ENCODE data around the gene BDP1.
"Not testable (repeated sequence)": the region's sequence is repeated elsewhere in the genome, so short reads cannot be mapped to it uniquely, and the experiment has no call there.

Gene BDP1

DNA sequence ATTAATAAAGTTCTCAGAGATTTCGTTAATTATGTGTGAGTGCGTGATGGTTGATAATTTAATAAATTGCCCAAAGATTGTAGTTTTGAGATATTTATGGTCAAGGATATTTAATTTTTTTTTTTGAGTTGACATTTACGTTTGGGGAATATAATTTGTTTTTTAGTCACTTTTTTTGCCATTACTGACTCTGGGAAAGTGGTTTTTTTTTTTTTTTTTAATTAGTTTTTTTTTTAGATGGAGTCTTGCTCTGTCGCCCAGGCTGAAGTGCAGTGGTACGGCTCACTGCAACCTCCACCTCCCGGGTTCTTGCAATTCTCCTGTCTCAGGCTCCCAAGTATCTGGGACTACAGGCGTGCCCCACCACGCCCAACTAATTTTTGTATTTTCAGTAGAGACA is 1.7 kb downstream of the BDP1 start:
- DNase-seq (ENCODE audit: low read depth, low spot score): no peak

DNA sequence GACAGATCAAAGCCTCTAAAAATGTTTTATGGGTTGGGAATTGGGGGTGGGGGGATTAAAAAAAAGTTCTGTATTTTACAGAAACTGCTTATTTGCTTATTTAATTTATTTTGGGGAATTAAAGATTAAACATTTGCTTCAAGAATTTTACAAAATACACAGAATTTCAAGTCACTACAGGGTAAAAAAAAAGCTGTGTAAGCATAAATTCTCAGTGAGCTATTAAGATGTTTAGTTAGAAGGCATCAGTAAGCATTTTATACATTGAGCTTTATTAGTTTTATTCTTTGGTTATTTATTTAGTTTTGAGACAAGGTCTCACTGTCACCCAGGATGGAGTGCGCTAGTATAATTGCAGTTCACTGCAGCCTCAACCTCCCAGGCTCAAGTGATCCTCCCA is 5.2 kb downstream of the BDP1 start:
- DNase-seq (ENCODE audit: low read depth, low spot score): no peak

DNA sequence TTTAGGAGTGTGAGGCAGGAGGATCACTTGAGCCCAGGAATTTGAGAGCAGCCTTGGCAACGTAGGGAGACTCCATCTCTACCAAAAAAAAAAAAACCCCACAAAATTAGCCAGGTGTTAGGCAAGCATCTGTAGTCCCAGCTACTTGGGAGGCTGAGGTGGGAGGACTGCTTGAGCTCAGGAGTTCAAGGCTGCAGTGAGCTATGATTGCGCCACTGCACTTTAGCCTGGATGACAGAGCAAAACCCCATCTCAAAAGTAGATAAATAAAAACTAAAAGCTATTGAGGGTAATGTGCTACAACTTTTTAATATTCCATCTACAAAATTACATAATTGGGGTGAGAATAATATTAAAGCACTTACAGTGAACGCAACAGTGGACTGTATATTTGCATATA is 5.9 kb downstream of the BDP1 start:
- no peak for DNase-seq (ENCODE audit: low read depth, low spot score)

DNA sequence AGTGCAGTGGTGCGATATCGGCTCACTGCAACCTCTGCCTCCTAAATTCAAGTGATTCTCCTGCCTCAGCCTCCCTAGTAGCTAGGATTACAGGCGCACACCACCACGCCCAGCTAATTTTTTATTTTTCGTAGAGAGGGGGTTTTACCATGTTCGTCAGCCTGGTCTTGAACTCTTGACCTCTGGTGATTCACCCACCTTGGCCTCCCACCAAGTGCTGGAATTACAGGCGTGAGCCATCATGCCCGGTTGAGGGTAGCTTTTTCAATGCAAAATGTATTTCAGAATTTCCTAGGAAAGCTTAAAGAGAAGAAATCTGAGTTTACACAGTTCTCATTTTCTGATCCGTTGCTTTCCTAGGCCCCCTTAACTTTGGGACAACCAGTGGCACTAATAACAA is 15.7 kb downstream of the BDP1 start:
- no peak for DNase-seq (ENCODE audit: low read depth, low spot score)

DNA sequence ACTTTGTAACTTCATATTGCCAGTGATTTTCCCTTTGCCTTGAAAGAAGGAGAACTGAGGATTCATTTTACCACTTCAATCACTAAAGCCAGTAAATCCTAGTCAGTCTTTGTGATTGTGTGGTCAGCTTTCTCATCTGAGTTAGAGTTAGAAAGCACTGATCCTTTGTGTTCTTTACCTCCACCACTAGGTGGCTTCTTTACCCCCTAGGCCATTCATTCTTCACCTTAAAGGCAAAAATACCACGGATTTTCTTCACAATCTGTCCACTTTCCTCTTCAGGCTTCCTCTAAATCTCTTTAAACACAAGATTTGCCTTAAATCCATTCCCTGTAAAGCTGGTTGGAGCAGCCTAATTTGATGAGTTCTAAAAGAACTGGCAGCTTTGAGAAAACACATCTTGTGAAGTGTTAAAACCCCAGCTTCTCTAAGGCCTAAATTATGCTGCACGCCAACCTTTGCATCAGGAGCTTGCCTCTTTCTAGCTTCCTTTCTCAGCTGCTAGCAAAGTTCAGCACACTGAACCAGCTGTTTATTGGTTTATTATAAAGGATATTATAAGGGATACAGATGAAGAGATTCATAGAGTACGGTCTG is 20.4 kb downstream of the BDP1 start:
- no peak for DNase-seq (ENCODE audit: low read depth, low spot score)

DNA sequence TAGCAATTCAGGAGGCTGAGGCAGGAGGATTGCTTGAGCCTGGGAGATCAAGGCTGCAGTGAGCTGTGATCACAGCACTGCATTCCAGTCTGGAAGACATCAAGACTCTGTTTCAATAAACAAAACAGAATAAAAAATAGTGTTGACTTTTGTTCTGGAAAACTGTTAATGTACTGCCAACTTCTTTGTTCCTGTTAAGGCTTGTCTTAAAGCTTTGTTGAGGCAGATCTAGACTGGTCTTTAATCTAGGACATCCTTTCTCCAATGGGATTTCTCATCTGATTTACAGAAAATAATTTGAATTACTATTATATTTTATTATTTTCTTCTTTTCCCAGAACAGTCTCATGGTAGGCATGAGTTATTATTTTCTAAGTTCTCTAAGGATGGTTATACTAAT is 26.0 kb downstream of the BDP1 start:
- no peak for DNase-seq (ENCODE audit: low read depth, low spot score)

DNA sequence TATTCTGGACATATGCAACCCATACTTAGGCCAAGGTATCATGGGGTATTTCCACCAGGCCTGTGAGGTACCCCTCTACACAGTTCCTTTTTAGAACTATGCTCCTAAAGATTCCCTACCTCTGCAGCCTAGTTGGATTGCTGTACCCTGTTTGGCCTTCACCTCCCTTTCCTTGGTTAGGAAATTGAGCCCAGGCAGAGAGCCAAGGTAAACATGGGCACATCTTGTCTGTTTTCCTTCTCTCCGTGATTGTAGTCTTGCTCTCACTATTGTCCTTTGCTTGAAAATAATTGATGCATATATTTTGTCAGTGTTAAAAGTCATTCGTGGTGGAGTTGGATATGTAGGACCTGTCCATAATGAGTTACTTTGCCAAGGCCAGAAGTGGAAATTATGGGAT is 26.7 kb downstream of the BDP1 start:
- peak; percentile 61 for DNase-seq (ENCODE audit: low read depth, low spot score)

DNA sequence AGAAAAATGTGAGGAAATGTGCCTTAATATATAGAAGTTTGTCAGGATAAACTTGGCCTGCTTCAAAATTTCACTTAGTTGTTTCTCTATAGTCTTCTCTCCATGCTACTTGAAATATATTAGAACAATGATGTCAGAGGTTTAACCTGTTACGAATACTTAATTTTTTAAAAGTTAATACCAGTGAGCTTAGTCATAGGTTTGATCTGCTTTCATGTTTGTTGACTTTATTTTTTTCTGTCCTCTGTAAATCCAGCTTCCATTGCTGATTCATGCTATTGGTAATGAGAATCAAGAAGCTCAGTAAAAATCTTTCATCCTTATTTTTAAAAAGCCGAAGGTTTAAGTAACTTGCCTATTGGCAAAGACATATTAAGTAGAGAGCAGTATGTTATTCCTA is 27.9 kb downstream of the BDP1 start:
- DNase-seq (ENCODE audit: low read depth, low spot score): peak; percentile 31

DNA sequence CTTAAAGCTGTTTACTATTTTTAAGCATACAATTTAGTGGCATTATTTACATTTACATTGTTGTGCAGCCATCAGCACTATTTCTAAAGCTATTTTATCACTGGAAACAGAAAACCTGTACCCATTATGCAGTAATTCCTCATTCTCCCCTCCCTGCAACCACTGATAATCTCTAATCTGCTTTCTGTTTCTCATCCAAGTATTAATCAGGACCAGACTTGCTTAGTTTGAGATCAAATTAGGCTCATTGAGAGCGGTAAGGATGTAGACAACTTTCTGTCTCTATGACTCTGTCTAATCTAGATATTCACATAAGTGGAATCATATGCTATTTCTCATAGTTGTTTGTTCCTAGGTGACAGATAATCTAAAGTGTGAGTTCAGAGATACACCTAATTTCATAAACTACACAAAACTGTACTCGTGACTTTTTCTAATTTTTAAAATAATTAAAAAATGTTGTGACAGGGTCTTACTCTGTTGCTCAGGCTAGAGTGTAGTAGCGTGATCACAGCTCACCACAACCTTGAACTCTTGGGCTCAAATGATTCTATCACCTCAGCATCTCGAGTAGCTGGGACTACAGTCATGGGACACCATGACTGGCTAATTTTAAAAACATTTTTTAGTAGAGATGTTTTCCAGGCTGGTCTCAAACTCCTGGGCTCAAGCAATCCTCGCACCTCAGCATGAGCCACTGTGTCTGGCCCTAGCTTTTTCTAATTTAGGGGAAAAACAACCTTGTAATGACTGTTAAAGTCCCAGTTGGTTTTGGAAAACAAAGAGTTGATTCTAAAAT is 37.6 kb downstream of the BDP1 start:
- no peak for DNase-seq (ENCODE audit: low read depth, low spot score)

DNA sequence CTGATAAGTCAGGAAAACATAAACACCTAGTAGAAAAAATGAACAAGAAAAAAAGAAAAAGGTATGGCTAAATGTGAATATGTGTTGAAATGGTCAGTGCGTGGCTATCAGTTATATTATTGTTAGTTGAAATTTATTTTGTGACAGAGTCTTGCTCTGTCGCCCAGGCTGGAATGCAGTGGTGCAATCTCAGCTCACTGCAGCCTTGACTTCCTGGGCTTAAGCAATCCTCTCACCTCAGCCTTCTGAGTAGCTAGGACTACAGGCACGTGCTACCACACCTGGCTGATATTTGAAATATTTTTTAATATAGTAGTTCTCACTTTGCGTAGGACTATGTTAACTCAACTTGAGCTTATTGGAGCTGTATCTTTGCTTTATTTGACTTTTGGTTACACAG is 38.8 kb downstream of the BDP1 start:
- not testable (repeated sequence) for DNase-seq (ENCODE audit: low read depth, low spot score)

DNA sequence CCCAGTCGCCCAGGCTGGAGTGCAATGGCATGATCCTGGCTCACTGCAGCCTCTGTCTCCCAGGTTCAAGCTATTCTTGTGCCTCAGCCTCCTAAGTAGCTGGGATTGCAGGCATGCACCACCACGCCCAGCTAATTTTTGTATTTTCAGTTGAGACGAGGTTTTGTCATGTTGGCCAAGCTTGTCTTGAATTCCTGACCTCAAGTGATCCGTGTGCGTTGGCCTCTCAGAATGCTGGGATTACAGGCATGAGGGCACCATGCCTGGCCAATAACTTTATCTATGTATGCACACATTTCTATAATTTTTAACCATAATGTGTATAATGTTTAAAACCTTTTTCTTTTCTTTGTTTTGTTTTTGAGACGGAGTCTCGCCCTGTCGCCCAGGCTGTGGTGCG is 43.3 kb downstream of the BDP1 start:
- not testable (repeated sequence) for DNase-seq (ENCODE audit: low read depth, low spot score)

DNA sequence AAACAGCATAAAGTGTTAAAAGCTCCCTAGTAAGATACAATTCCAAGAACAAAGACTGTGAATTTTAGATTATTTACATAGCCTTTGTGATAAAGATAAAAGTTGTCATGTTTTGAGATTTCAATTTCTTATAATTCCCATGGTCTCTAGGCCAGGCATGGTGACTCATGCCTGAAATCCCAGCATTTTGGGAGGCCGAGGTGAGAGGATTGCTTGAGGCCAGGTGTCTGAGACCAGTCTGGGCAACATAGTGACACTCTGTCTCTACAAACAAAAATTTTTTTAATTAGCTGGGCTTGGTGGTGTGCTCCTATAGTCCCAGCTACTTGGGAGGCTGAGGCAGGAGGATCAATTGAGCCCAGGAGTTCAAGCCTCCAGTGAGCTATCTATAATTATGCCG is 48.1 kb downstream of the BDP1 start:
- no peak for DNase-seq (ENCODE audit: low read depth, low spot score)

DNA sequence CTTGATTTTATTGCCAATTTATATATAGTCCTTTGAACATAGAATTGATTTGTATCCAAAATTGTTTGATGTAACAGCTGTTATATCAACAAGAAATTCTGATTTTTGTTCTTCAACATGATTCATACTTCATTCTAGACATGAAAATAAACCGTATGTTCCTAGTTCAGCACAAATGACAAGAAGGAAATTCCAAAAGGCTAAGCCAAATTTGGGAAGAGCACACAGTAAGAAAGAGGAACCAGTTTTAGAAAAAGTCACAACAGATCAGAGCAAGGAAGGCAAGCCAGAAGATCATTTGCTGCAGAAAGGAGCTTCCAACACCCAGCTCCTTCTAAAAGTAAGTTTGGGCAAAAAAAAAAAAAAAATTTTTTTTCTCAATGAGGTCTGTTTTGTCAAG is 66.7 kb downstream of the BDP1 start:
- no peak for DNase-seq (ENCODE audit: low read depth, low spot score)

DNA sequence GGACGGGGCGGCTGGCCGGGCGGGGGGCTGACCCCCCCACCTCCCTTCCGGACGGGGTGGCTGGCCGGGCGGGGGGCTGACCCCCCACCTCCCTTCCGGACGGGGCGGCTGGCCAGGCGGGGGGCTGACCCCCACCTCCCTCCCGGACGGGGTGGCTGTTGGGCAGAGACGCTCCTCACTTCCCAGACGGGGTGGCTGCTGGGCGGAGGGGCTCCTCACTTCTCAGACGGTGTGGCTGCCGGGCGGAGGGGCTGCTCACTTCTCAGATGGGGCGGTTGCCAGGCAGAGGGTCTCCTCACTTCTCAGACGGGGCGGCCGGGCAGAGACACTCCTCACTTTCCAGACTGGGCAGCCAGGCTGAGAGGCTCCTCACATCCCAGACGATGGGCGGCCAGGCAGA is 70.2 kb downstream of the BDP1 start:
- not testable (repeated sequence) for DNase-seq (ENCODE audit: low read depth, low spot score)

DNA sequence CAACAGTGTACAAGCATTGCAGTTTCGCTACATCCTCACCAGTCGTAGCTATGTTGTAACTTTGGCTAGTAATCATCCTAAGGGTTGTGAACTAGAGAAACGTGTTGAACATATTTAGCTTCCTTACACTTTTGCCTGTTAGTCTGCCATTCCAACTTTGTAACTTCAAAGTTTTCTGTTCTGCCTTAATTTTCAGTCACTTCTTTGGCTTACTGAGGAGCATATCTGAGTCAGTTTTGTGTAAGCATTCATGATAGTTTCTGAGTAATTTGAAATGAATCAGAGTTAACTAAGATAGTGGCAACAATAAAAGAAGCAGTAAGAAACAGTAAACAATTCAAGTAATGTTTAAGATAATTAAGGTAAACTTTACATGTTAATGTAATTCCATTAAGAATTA is 72.8 kb downstream of the BDP1 start:
- DNase-seq (ENCODE audit: low read depth, low spot score): no peak

DNA sequence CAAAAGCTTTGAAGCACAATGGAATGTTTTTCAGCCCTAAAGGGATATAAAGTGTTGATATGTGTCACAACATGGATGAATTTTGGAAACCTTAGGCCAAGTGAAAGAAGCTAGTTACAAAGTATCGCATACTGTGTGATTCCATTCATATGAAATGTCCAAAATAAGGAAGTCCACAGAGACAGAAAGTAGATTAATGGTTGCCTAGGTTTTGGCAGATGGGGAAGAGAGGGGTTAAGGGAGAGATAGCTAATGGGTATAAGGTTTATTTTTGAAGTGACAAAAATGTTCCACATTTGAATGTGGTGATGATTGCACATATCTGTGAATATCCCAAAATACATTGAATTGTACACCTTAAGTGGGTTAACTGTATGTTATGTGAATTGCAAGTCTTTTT is 74.2 kb downstream of the BDP1 start:
- no peak for DNase-seq (ENCODE audit: low read depth, low spot score)

DNA sequence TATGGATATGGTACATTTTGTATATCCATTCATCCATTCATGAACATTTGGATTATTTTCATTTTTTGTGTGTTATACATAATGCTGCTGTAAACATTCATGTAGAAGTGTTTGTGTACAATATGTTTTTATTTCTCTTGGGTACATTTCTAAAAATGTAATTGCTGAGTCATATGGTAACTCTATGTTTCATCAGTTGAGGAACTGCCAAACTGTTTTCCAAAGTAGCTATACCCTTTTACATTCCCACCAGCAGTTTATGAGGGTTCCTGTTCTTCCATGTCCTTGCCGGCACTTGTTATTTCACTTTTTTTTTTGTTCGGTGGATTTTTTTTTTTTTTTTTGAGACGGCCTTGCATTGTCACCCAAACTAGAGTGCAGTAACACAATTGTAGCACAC is 77.7 kb downstream of the BDP1 start:
- DNase-seq (ENCODE audit: low read depth, low spot score): no peak

DNA sequence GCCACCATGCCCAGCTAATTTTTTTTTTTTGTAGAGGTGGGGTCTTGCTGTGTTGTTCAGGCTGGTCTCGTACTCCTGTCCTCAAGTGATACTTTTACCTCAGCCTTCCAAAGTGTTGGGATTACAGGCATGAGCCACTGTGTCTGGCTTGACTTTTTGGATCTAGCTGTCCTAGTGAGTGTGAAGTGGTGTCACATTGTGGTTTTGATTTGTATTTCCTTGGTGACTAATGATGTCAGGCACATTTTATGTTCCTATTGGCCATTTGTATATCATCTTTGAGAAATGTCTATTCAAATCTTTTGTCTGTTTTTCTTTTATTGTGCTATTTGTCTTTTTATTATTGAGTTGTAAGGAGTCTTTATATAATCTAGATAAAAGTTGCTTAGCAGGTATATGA is 78.2 kb downstream of the BDP1 start:
- no peak for DNase-seq (ENCODE audit: low read depth, low spot score)

DNA sequence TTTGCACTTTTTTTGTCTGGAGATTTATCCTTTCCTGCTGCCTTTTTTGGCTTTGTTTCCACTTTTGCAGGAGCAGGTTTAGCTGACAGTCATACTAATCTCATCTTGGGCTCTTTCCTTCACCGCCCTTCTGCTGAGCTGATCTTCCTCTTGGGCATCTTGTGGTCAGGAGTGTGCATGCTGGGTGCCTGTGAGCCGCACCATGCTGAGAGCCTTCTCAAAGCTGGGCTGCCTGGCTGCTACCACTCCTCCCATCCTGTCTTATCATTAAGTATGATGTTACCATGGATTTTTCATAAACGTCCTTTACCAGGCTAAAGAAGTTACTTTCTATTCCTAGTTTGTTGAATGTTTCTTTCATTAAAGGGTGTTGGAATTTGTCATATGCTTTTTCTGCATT is 82.2 kb downstream of the BDP1 start:
- peak; percentile 40 for DNase-seq (ENCODE audit: low read depth, low spot score)

DNA sequence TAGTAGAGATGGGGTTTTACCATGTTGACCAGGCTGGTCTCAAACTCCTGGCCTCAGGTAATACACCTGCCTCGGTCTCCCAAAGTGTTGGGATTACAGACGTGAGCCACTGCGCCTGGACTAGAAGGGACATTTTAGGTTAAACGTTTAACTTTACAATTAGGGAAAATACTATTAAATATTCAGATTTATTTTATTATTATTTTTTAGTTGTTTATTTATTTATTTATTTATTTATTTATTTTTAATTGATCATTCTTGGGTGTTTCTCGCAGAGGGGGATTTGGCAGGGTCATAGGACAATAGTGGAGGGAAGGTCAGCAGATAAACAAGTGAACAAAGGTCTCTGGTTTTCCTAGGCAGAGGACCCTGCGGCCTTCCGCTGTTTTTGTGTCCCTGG is 95.4 kb downstream of the BDP1 start:
- not testable (repeated sequence) for DNase-seq (ENCODE audit: low read depth, low spot score)

DNA sequence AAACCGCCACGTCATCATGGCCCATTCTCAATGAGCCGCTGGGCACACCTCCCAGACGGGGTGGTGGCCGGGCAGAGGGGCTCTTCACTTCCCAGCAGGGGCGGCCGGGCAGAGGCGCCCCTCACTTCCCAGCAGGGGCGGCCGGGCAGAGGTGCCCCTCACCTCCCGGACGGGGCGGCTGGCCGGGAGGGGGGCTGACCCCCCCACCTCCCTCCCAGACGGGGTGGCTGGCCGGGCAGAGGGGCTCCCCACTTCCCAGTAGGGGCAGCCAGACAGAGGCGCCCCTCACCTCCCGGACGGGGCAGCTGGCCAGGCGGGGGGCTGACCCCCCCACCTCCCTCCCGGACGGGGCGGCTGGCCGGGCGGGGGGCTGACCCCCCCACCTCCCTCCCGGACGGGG is 96.1 kb downstream of the BDP1 start:
- DNase-seq (ENCODE audit: low read depth, low spot score): not testable (repeated sequence)

DNA sequence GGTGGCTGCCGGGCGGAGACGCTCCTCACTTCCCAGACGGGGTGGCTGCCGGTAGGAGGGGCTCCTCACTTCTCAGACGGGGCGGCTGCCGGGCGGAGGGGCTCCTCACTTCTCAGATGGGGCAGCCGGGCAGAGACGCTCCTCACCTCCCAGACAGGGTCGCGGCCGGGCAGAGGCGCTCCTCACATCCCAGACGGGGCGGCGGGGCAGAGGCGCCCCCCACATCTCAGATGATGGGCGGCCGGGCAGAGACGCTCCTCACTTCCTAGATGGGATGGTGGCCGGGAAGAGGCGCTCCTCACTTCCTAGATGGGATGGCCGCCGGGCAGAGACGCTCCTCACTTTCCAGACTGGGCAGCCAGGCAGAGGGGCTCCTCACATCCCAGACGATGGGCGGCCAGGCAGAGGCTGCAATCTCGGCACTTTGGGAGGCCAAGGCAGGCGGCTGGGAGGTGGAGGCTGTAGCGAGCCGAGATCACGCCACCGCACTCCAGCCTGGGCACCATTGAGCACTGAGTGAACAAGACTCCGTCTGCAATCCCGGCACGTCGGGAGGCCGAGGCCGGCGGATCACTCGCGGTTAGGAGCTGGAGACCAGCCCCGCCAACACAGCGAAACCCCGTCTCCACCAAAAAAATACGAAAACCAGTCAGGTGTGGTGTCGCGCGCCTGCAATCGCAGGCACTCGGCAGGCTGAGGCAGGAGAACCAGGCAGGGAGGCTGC is 96.7 kb downstream of the BDP1 start:
- DNase-seq (ENCODE audit: low read depth, low spot score): not testable (repeated sequence)

DNA sequence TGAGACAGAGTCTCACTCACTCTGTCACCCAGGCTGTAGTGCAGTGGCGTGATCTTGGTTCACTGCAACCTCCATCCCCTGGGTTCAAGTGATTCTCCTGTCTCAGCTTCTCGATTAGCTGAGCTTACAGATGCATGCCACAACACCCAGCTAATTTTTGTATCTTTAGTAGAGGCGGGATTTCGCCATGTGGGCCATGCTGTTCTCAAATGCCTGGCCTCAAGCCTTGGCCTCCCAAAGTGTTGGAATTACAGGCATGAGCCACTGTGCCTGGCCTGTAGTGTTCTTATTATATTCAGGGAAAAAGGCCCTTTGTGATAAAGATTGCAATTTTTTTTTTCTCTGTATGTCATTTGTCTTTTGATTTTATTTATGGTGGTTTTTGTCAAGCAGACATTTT is 107.7 kb downstream of the BDP1 start:
- no peak for DNase-seq (ENCODE audit: low read depth, low spot score)

All from smooth muscle cell of the brain vasculature (primary cell).